B cell (primary cell): ENCODE data around the gene ADK. TPM values are rescaled to one million over a fixed set of nuclear protein-coding genes. Genes with fewer than 3 reads are reported as not detected.
A peak's percentile ranks its signal among the peaks of the same experiment; 100 is the strongest.

ENCODE experiments used
- ATAC-seq: fragments of 200-7000 bp; cut with Tn5 transposase; one replicate; pipeline ENCODE4 v1.10.0; 2021; ENCODE audit warnings: low read depth, mild to moderate bottlenecking, moderate number of reproducible peaks, moderate library complexity
- CTCF ChIA-PET: fragments of 350-600 bp; sonication (Branson Sonifier 250); formaldehyde crosslinking; loops from one replicate; lab custom pipeline; 2021; ENCODE audit warnings: antibody characterized with exemption, inconsistent platforms; lab: Charles Lee
- POLR2A ChIA-PET: fragments of 350-600 bp; sonication (Branson Sonifier 250); formaldehyde crosslinking; loops from one replicate; lab custom pipeline; 2021; ENCODE audit warnings: antibody characterized with exemption; lab: Charles Lee
- DNase-seq: peaks from one replicate; pipeline ENCODE4 v3.0.0; 2013
- H2AFZ ChIP-seq: 2 replicates; pipeline ENCODE4 v1.6.1; 2012; ENCODE audit warnings: mild to moderate bottlenecking, low read depth, low read length; ENCODE audit not compliant: insufficient read depth, poor library complexity, severe bottlenecking
- H3K27ac ChIP-seq, 2 donors: 1 replicate in 1 of 2; 2 replicates in 1 of 2; pipeline ENCODE4 v1.5.1; 2012 to 2013; ENCODE audit warnings: low read length in 2 of 2, mild to moderate bottlenecking in 2 of 2, moderate library complexity in 1 of 2
- H3K27me3 ChIP-seq, 4 experiments: fragments of 200-600 bp in 1 of 4; sonication (generic) in 1 of 4; replicated peaks in 1 of 4; 1 replicate in 2 of 4; 2 replicates in 2 of 4; pipeline versions ENCODE4 v1.6.1 to v1.7.0; 2013 to 2016; ENCODE audit warnings: low read length in 3 of 4, mild to moderate bottlenecking in 2 of 4, mixed read lengths in 1 of 4, moderate library complexity in 1 of 4; ENCODE audit not compliant: insufficient read depth in 4 of 4, control insufficient read depth in 3 of 4; ENCODE audit errors: control extremely low read depth in 1 of 4
- H3K36me3 ChIP-seq, 2 experiments: replicated peaks in 1 of 2; 1 replicate in 1 of 2; 2 replicates in 1 of 2; pipeline versions ENCODE4 v1.6.1 to v1.7.1; 2013; ENCODE audit warnings: low read length in 1 of 2; ENCODE audit not compliant: insufficient read depth in 2 of 2, control insufficient read depth in 1 of 2; ENCODE audit errors: control extremely low read depth in 1 of 2, extremely low read depth in 1 of 2
- H3K4me1 ChIP-seq, 2 donors: fragments of 200-600 bp in 1 of 2; sonication (generic) in 1 of 2; 1 replicate in 1 of 2; 2 replicates in 1 of 2; pipeline versions ENCODE4 v1.5.1 to v1.6.1; 2013 to 2017; ENCODE audit warnings: low read length in 2 of 2; ENCODE audit not compliant: control insufficient read depth in 2 of 2, insufficient read depth in 2 of 2
- H3K4me2 ChIP-seq: replicated peaks from 2 replicates; pipeline ENCODE3; 2012; ENCODE audit warnings: mild to moderate bottlenecking, low read depth, low read length; ENCODE audit not compliant: poor library complexity, severe bottlenecking
- H3K4me3 ChIP-seq, 5 experiments: fragments of 200-600 bp in 1 of 5; sonication (generic) in 1 of 5; 1 replicate in 3 of 5; 2 replicates in 2 of 5; pipeline versions ENCODE4 v1.5.1 to v1.7.0; 2011 to 2016; ENCODE audit warnings: low read length in 4 of 5, mild to moderate bottlenecking in 4 of 5, low read depth in 2 of 5, control low read depth in 1 of 5, moderate library complexity in 1 of 5; ENCODE audit not compliant: insufficient read depth in 1 of 5; ENCODE audit errors: control extremely low read depth in 1 of 5, extremely low read depth in 1 of 5
- H3K79me2 ChIP-seq: fragments of 200-600 bp; sonication (generic); one replicate; pipeline ENCODE4 v1.6.0; 2016; ENCODE audit warnings: low read length; ENCODE audit not compliant: control insufficient read depth, insufficient read depth
- H3K9ac ChIP-seq: fragments of 200-600 bp; sonication (generic); 2 replicates; pipeline ENCODE4 v1.6.1; 2017; ENCODE audit warnings: mild to moderate bottlenecking, low read length, moderate library complexity
- H3K9me3 ChIP-seq, 3 donors: one replicate each; pipeline versions ENCODE4 v1.6.1 to v1.7.1; 2013; ENCODE audit warnings: low read length in 2 of 3; ENCODE audit not compliant: control insufficient read depth in 2 of 3, insufficient read depth in 1 of 3; ENCODE audit errors: control extremely low read depth in 1 of 3
- H4K20me1 ChIP-seq: 2 replicates; pipeline ENCODE4 v1.6.0; 2012; ENCODE audit warnings: mild to moderate bottlenecking, low read length; ENCODE audit not compliant: insufficient read depth, control insufficient read depth, poor library complexity, severe bottlenecking
- H3K27ac Mint-ChIP-seq: one replicate; pipeline ENCODE4 v1.8.0; 2021; ENCODE audit warnings: mixed read lengths
- H3K27me3 Mint-ChIP-seq: one replicate; pipeline ENCODE4 v1.8.0; 2021; ENCODE audit warnings: mixed read lengths
- H3K4me1 Mint-ChIP-seq: one replicate; pipeline ENCODE4 v1.8.0; 2021; ENCODE audit warnings: mixed read lengths
- H3K4me3 Mint-ChIP-seq: one replicate; pipeline ENCODE4 v1.8.0; 2021; ENCODE audit warnings: mixed read lengths
- H3K9me3 Mint-ChIP-seq: one replicate; pipeline ENCODE4 v1.8.0; 2022; ENCODE audit warnings: mixed read lengths; ENCODE audit not compliant: insufficient read depth
- CTCF ChIP-seq: fragments of 200-600 bp; IDR thresholded peaks from one replicate; pipeline ENCODE4 v1.8.0; 2022; ENCODE audit warnings: antibody characterized with exemption, mild to moderate bottlenecking
- EZH2 ChIP-seq: IDR thresholded peaks from 2 replicates; pipeline ENCODE4 v1.6.1; 2012; ENCODE audit warnings: borderline replicate concordance, low read depth, mild to moderate bottlenecking, moderate library complexity, low read length; ENCODE audit not compliant: insufficient read depth, poor library complexity, severe bottlenecking
- WGBS: methylation state at CpG from one replicate; pipeline ENCODE4 v1.1.5; 2013; ENCODE audit warnings: missing lambda C conversion rate; ENCODE audit not compliant: insufficient coverage; 5-methylcytosine and 5-hydroxymethylcytosine counted together
- intact Hi-C: fragments of 100-400 bp; cut with micrococcal nuclease; formaldehyde crosslinking; loops from one replicate; pipeline ENCODE4 v1.10.0; 2022
- polyA plus RNA-seq: library from polyadenylated mRNA; depleted of rRNA; stranded (reverse); fragments of >200 nt; gene quantifications from 2 replicates; pipeline ENCODE4 v1.2.3, GENCODE V29; 2012
- total RNA-seq, 2 donors: library from RNA; stranded (reverse); fragments of 120-200 nt in 1 of 2; gene quantifications; 1 replicate in 1 of 2; 2 replicates in 1 of 2; pipeline versions ENCODE4 v1.2.3 to v1.2.4, GENCODE V29; 2013 to 2022

The ADK gene
- total and polyA plus RNA-seq, 2 donors (not counting 1 experiment from before 2014, with no cell fraction given), result 37.2 to 52.6 TPM

DNA sequence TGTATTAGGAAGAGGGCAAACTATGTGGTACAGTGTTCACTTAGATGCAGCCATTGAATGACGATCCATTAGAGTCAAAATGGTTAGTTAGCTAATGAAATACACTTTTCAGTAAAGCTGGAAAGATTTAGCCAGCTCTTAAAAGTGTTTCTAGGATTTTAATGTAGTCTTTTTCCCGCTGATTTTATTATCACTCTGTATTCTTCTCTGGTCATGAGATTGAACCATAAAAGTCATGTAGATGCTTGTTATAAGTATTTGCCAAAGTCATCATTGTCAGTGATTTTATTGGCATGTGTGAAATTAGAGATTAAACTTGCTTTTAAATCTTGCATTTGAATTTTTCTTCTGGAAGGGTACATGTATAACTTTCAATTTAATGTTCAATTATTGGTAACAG lies 93.8 kb downstream of the ADK start:
- Histone ChIP-seq H3K27me3 (no peaks in the 10 kb centered on the region), H3K4me2 (no peak overlapping the region), H3K9me3 (no peaks in the 10 kb centered on the region), H4K20me1 (peaks cover 35% of the 10 kb centered on the region), H3K9ac (no peak overlapping the region), H3K36me3 (peaks cover 0 to 13% of the 10 kb centered on the region in 2 experiments), H2AFZ (no peak overlapping the region), H3K27ac (no peak overlapping the region), H3K4me3 (no peak overlapping the region), H3K79me2 (peaks cover 44% of the 10 kb centered on the region), H3K4me1 (no peaks in the 10 kb centered on the region)
- intact Hi-C loops, result loop anchor here (1.0 kb wide), 2 partner anchors 855 to 985 kb away; no protein-coding TSS in a partner anchor
- H3K27ac Mint-ChIP-seq, result no peak overlapping the region
- POLR2A ChIA-PET, result interaction anchor here (1.4 kb wide), 1 partner anchor 94 kb away, joined by 3 read pairs; the partner anchor contains the start of genes ADK and AP3M1
- peaks cover 4% of the 10 kb centered on the region for H3K4me1 Mint-ChIP-seq
- no peaks in the 10 kb centered on the region for H3K9me3 Mint-ChIP-seq
- no peak for DNase-seq
- TF ChIP-seq EZH2 (no peak), CTCF (no peak)
- WGBS, result 86% methylated on average over 1 of the region's 2 CpGs
- ATAC-seq, result no peak
- no peaks in the 10 kb centered on the region for H3K27me3 Mint-ChIP-seq
- CTCF ChIA-PET, result interaction anchor here (0.6 to 5.4 kb wide), 25 partner anchors 8 to 996 kb away, joined by 3 to 103 read pairs (median 4); partner anchors contain the start of genes ADK, AP3M1 and COMTD1
- no peak overlapping the region for H3K4me3 Mint-ChIP-seq

- H3K27me3 ChIP-seq, result no peaks in the 10 kb centered on the region
- intact Hi-C loops, result no loop called here
- Mint-ChIP-seq H3K27ac (no peak overlapping the region), H3K4me1 (peaks cover 4% of the 10 kb centered on the region), H3K4me3 (no peak overlapping the region), H3K27me3 (no peaks in the 10 kb centered on the region), H3K9me3 (no peaks in the 10 kb centered on the region)
- no peaks in the 10 kb centered on the region for H3K4me1 ChIP-seq
- ATAC-seq (no peak), DNase-seq (no peak)
- H3K9ac ChIP-seq, result no peak overlapping the region
- no peak overlapping the region for H3K4me2 ChIP-seq
- no peak overlapping the region for H3K4me3 ChIP-seq
- peak overlapping the region in 1 of 2 donors; percentile 25 for H3K27ac ChIP-seq
- no peak overlapping the region for H2AFZ ChIP-seq
- peaks cover 43% of the 10 kb centered on the region for H3K79me2 ChIP-seq
- POLR2A ChIA-PET, result interaction anchor here (0.5 kb wide), 1 partner anchor 15 kb away, joined by 4 read pairs; no protein-coding TSS in a partner anchor
- peaks cover 0 to 13% of the 10 kb centered on the region in 2 experiments for H3K36me3 ChIP-seq
- H4K20me1 ChIP-seq, result peaks cover 48% of the 10 kb centered on the region
- no peaks in the 10 kb centered on the region for H3K9me3 ChIP-seq
- TF ChIP-seq EZH2 (no peak), CTCF (no peak)
- CTCF ChIA-PET, result interaction anchor here (0.7 to 1.0 kb wide), 3 partner anchors 22 to 853 kb away, joined by 3 to 4 read pairs (median 3); no protein-coding TSS in a partner anchor
These were observed 95.5 kb downstream of the ADK start for GRCh38 chr10:74246495-74246894.
